Fibroblast of the aortic adventitia (primary cell): Measurements from ENCODE around the gene SIT1. TPM values are rescaled to one million over a fixed set of nuclear protein-coding genes. Genes with fewer than 3 reads are reported as not detected.

Experiments
- DNase-seq: peaks from one replicate; pipeline ENCODE4 v3.0.0-alpha.2; 2010; ENCODE audit warnings: low read depth
- H3K4me3 ChIP-seq: 2 replicates; pipeline ENCODE4 v1.5.1; 2011; ENCODE audit warnings: low read depth, mild to moderate bottlenecking, control low read depth, low read length, moderate library complexity
- total RNA-seq: library from RNA; depleted of rRNA; stranded (reverse); fragments of >200 nt; gene quantifications from 2 replicates; pipeline ENCODE4 v1.2.3, GENCODE V29; 2012; ENCODE audit warnings: low replicate concordance
- TF ChIP-seq, protein P1 (sequence below): IDR thresholded peaks from 2 replicates; pipeline ENCODE4 v1.5.1; 2011; ENCODE audit warnings: mild to moderate bottlenecking, low read length, control low read depth, inconsistent platforms; ENCODE audit not compliant: insufficient read depth

Gene SIT1
- total RNA-seq, 1 donor, result 0.18 TPM

DNA sequence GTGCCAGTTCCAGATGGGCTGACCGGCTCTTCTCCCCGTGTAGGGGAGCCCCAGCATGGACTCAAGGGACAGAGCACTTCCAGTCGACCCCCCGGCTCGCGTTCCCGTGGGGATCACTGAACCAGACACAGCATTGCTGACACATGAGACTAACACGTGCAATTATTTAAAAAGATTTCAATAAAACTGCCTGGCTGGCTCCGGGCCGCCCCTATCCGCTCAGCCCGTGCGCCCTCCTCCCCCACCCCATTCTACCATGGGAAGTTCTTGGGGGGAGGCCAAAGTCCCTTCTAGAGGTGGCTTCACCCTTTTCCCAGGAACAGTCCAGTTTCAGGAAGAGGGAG, 40.9 kb downstream of the SIT1 start:
- DNase-seq, result no peak
- TF ChIP-seq, protein P1, sequence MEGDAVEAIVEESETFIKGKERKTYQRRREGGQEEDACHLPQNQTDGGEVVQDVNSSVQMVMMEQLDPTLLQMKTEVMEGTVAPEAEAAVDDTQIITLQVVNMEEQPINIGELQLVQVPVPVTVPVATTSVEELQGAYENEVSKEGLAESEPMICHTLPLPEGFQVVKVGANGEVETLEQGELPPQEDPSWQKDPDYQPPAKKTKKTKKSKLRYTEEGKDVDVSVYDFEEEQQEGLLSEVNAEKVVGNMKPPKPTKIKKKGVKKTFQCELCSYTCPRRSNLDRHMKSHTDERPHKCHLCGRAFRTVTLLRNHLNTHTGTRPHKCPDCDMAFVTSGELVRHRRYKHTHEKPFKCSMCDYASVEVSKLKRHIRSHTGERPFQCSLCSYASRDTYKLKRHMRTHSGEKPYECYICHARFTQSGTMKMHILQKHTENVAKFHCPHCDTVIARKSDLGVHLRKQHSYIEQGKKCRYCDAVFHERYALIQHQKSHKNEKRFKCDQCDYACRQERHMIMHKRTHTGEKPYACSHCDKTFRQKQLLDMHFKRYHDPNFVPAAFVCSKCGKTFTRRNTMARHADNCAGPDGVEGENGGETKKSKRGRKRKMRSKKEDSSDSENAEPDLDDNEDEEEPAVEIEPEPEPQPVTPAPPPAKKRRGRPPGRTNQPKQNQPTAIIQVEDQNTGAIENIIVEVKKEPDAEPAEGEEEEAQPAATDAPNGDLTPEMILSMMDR, result no peak
- no peak overlapping the region for H3K4me3 ChIP-seq

DNA sequence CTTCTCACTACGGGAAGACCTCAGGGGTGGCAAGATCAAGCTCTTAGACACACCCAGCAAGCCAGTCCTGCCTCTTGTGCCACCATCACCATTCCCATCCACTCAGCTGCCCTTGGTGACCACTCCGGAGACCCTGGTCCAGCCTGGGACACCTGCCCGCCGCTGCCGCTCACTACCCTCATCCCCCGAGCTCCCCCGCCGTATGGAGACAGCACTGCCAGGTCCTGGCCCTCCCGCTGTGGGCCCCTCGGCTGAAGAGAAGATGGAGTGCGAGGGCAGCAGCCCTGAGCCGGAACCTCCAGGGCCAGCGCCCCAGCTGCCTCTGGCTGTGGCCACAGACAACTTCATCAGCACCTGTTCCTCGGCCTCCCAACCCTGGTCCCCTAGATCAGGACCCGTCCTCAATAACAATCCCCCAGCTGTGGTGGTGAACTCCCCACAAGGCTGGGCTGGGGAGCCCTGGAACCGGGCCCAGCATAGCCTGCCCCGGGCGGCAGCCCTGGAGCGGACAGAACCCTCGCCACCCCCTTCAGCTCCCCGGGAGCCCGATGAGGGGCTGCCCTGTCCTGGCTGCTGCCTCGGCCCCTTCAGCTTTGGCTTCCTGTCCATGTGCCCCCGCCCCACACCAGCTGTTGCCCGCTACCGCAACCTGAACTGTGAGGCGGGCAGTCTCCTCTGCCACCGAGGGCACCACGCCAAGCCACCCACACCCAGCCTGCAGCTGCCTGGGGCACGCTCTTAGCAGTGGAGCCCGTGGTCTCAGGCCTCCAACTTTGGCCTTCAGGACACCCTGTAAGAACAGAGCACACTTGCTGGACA, 41.5 kb downstream of the SIT1 start:
- TF ChIP-seq, protein P1, result no peak
- DNase-seq, result no peak
- no peak overlapping the region for H3K4me3 ChIP-seq

DNA sequence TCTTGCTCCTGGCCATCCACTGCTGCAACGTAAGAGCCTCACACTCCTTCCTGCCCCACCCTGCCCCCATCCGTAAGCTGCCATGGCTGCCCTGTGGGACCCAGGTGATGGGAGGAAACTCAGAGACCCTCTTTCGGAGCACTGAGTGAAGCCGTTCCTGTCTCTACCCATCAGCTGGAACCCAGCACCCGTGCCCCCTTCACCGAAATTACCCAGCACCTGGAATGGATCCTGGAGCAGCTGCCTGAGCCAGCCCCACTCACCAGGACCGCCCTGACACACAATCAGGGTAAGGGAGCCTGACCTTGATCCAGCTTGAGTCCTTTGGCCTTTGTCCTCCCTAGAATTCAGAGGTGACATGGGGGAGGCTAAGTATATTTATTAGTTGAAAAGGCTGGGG, 42.5 kb downstream of the SIT1 start:
- DNase-seq, result no peak
- TF ChIP-seq, protein P1, result no peak
- H3K4me3 ChIP-seq, result no peak overlapping the region

DNA sequence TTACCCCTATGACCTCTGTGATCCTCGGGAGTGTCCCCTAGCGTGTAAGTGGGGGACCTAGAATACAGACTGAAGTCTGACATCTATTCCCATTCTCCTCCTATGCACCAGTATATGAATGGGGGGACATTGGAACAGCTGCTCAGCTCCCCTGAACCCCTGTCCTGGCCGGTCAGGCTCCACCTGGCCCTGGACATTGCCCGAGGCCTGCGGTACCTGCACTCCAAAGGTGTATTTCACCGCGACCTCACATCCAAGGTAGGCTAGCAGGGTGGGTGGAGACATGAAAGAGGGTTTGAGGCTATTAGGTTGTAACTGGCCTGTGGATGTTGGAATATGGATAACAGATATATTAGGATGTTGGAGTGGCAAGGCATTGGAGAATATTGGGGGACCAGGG, 44.0 kb downstream of the SIT1 start:
- H3K4me3 ChIP-seq, result peak overlapping the region; percentile 41
- no peak for DNase-seq
- TF ChIP-seq, protein P1, result no peak

DNA sequence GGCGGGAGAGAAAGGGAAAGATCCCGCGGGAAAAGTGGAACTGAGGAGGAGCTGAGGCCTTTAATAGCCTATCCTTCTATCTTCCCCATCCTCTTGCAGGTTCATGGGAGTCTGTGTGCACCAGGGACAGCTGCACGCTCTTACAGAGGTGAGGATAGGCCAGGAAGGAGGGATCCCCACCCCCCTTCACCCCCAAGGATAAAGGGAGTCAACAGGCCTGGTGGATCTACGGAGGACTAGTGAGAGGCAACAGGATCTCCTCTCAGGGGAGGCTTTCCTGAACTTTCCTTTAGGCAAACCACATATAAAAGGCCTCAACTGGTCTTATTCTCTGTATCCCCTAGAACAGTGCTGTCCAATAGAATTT, 44.6 kb downstream of the SIT1 start:
- TF ChIP-seq, protein P1, result no peak
- DNase-seq, result peak; percentile 2
- H3K4me3 ChIP-seq, result peak overlapping the region; percentile 72

DNA sequence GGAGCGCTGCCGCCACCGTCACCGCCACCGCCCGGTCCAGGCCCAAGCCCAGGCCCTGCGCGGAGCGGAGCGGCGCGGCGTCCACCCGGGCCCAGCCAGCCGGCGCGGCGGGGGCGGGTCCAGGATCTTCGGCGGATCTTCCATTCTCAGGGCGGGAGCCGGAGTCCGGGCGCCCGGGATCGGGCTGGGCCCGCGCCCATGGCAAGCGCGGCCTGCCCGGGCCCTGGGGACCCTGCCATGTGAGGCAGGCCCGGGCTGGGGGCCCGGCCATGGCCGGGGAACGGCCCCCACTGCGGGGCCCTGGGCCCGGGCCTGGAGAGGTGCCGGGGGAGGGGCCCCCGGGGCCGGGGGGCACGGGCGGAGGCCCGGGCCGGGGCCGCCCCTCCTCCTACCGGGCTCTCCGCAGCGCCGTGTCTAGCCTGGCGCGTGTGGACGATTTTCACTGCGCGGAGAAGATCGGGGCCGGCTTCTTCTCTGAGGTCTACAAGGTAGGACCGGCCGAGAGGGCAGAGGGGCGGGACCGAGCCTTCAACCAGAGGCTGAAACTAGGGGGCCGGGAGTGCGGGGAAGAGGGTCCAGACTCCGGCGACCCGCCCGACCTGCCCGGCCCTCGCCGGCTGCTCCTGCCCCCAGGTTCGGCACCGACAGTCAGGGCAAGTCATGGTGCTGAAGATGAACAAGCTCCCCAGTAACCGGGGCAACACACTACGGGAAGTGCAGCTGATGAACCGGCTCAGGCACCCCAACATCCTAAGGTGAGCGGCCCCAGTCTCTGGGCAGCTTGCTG, 45.2 kb downstream of the SIT1 start:
- TF ChIP-seq, protein P1, result no peak
- DNase-seq, result peak; percentile 3
- H3K4me3 ChIP-seq, result peak overlapping the region; percentile 72
